ENCODE data around the gene LDLRAD1.

DNA sequence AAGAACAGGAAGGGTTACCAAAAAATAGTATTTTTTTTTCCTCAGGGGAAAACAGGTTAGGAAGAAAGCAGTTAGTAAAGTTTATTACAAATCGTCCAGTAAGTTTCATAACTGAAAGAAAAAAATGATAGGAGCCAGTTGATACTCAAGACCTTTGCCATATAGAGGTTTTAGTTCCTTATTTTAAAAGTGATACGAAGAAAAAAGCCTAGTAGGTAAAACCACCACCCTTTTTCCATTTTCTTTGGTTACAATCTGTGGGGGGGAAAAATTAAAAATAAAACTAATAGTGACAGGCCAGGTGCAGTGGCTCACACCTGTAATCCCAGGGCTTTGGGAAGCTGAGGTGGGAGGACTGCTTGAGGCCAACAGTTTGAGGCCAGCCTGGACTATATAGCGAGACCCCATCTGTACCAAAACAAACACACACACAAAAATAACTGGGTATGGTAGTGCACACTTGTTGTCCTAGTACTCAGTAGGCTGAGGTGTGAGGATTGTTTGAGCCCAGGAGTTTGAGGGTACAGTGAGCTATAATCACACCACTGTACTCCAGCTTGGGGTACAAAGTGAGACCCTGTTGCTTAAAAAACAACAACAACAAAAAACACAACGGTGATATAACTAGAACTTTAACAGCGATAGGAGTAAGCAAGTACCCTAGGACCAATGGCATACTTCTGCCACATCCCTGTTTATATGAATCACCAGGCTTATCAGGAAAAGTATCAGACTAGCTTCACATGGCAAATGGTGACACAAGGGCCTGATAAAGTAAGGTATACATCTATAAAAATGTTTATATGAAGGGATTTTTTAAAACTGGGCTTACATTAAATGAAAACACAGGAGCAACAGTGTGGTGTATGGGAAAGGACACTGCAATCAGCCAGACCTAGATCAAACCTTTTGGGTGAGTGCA lies 29.7 kb upstream of the LDLRAD1 start:
- no peak for TF ChIP-seq EZH2 (IDR thresholded peaks at IDR 0.05; ENCODE audit: insufficient read depth, poor library complexity, severe bottlenecking)
- TF ChIP-seq EZH2phosphoT487 (IDR thresholded peaks at IDR 0.05; ENCODE audit: insufficient read depth, low read depth) = no peak

All from GM23248 (cell line).